HepG2 (cell line): ENCODE results near the gene PLPPR3. TPM values are rescaled to one million over a fixed set of nuclear protein-coding genes. Genes with fewer than 3 reads are reported as not detected.

ENCODE experiments used
- BCL3 ChIP-seq: sonication (generic); formaldehyde crosslinking; IDR thresholded peaks from 2 replicates; pipeline ENCODE4 v1.5.1; 2020; ENCODE audit warnings: mild to moderate bottlenecking, missing genetic modification reagents, moderate library complexity
- CAMTA2 ChIP-seq: sonication (generic); formaldehyde crosslinking; IDR thresholded peaks from 2 replicates; pipeline ENCODE4 v1.4.0; 2020; ENCODE audit warnings: mild to moderate bottlenecking, missing genetic modification reagents, borderline replicate concordance
- CHCHD3 ChIP-seq: sonication (generic); formaldehyde crosslinking; IDR thresholded peaks from 2 replicates; pipeline ENCODE4 v1.8.0; 2022; ENCODE audit warnings: mild to moderate bottlenecking, missing genetic modification reagents, moderate library complexity
- DZIP1 ChIP-seq: sonication (generic); formaldehyde crosslinking; IDR thresholded peaks from 2 replicates; pipeline ENCODE4 v1.5.0; 2020; ENCODE audit warnings: mild to moderate bottlenecking, missing genetic modification reagents
- FUBP1 ChIP-seq: sonication (generic); formaldehyde crosslinking; IDR thresholded peaks from 2 replicates; pipeline ENCODE4 v1.5.1; 2020; ENCODE audit warnings: missing genetic modification reagents, mild to moderate bottlenecking, borderline replicate concordance
- GPN1 ChIP-seq: sonication (generic); formaldehyde crosslinking; IDR thresholded peaks from 2 replicates; pipeline ENCODE4 v1.5.1; 2020; ENCODE audit warnings: missing genetic modification reagents, borderline replicate concordance
- LRRFIP1 ChIP-seq: sonication (generic); formaldehyde crosslinking; conservative IDR thresholded peaks from 2 replicates; pipeline ENCODE4 v1.4.0; 2020; ENCODE audit warnings: missing genetic modification reagents
- MIER3 ChIP-seq: IDR thresholded peaks from 2 replicates; pipeline ENCODE4 v1.6.1; 2016; ENCODE audit warnings: missing compliant biosample characterization, borderline replicate concordance
- NCOA1 ChIP-seq: sonication (generic); formaldehyde crosslinking; IDR thresholded peaks from 2 replicates; pipeline ENCODE4 v1.9.0; 2021; ENCODE audit warnings: missing genetic modification reagents
- RBM39 ChIP-seq: fragments of 200-400 bp; formaldehyde crosslinking; IDR thresholded peaks from one replicate; pipeline ENCODE4 v1.6.1; 2018; ENCODE audit warnings: antibody characterized with exemption, mild to moderate bottlenecking, low read depth, low read length; ENCODE audit not compliant: poor library complexity, severe bottlenecking
- SRF ChIP-seq: IDR thresholded peaks from 2 replicates; pipeline ENCODE4 v1.6.1; 2011; ENCODE audit warnings: mild to moderate bottlenecking, low read depth, low read length, moderate library complexity
- ZNF441 ChIP-seq: sonication (generic); formaldehyde crosslinking; IDR thresholded peaks from 2 replicates; pipeline ENCODE4 v1.7.0; 2021; ENCODE audit warnings: missing genetic modification reagents, borderline replicate concordance
- ZNF644 ChIP-seq: IDR thresholded peaks from 2 replicates; pipeline ENCODE4 v1.6.1; 2016; ENCODE audit warnings: low read depth
- ZNF660 ChIP-seq: sonication (generic); formaldehyde crosslinking; IDR thresholded peaks from 2 replicates; pipeline ENCODE4 v1.5.1; 2020; ENCODE audit warnings: mild to moderate bottlenecking, low read depth, missing genetic modification reagents, borderline replicate concordance
- polyA plus RNA-seq, 8 experiments: library from polyadenylated mRNA; depleted of rRNA in 3 of 8; stranded (reverse) in 7 of 8; unstranded in 1 of 8; fragments of >200 nt; fragmentation: Illumina TruSeq in 4 of 8; extraction: Trizol in 4 of 8; gene quantifications; 2 replicates each; pipeline versions ENCODE4 v1.2.1 to v1.2.3, GENCODE V29; 2011 to 2016; ENCODE audit warnings: low read depth in 4 of 8, missing spikeins in 1 of 8, mixed read lengths in 1 of 8; ENCODE audit not compliant: insufficient read depth in 1 of 8
- total RNA-seq, 5 experiments: library from RNA; depleted of rRNA; stranded (reverse); fragments of >200 nt; fragmentation: Illumina TruSeq; extraction: Trizol; gene quantifications; 2 replicates each; pipeline ENCODE4 v1.2.3, GENCODE V29; 2016; ENCODE audit warnings: low read depth in 1 of 5
- TF ChIP-seq, protein P1 (sequence below): sonication (generic); formaldehyde crosslinking; IDR thresholded peaks from 2 replicates; pipeline ENCODE4 v1.5.0; 2020; ENCODE audit warnings: missing genetic modification reagents, mild to moderate bottlenecking, borderline replicate concordance
- TF ChIP-seq, protein P2 (sequence below): fragments of 450-650 bp; IDR thresholded peaks from 2 replicates; pipeline ENCODE4 v1.6.1; 2016

PLPPR3 gene
- total and polyA plus RNA-seq, 2 of the 13 experiments (the other 11 are each of a cell fraction or from before 2014, with no cell fraction given), result 0.07 to 0.16 TPM

DNA sequence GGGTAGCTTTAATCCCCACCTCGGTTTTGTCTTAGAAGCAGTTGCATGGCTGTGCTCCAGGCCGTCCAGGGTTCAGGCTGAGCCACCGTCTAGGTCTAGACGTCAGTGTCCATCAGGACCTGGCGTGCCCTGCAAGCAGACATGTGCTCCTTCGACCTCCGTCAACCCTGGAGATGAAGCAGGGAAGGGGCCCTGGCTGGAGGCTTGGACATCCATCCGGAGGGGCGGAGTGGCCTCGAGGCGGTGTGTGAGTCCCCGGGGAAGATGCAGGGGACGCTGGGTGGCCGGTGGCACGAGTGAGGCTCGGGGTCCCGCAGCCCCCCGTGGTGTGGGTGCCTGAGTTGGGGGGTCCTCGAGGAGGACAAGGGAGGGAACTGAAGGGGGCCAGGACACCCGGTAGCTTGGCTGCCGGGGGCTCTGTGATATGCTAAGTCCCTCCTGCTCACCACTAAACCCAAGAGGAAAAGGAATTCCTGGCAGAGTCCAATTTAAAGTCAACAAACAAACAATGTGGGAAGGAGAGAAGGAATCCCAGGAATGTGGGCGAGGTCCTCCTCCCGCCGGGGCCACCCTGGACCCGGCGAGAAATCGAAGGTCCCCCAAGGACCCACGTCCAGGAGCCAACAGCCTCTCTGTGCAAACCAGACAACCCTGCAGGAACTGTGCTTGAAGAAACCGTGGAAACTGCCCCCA, 39.4 kb downstream of the PLPPR3 start (continued):
- TF ChIP-seq RBM39 (no peak), LRRFIP1 (CRISPR knock-in tag) (no peak), NCOA1 (CRISPR knock-in tag) (no peak), CHCHD3 (CRISPR knock-in tag) (no peak), MIER3 (CRISPR knock-in tag) (no peak), CAMTA2 (no peak), BCL3 (CRISPR knock-in tag) (peak; percentile 61; the same call in 1 of the 2 replicates), ZNF441 (CRISPR knock-in tag) (no peak), ZNF644 (no peak), ZNF660 (CRISPR knock-in tag) (no peak), GPN1 (no peak), FUBP1 (CRISPR knock-in tag) (no peak), SRF (no peak), DZIP1 (CRISPR knock-in tag) (no peak)
- TF ChIP-seq, protein P1, sequence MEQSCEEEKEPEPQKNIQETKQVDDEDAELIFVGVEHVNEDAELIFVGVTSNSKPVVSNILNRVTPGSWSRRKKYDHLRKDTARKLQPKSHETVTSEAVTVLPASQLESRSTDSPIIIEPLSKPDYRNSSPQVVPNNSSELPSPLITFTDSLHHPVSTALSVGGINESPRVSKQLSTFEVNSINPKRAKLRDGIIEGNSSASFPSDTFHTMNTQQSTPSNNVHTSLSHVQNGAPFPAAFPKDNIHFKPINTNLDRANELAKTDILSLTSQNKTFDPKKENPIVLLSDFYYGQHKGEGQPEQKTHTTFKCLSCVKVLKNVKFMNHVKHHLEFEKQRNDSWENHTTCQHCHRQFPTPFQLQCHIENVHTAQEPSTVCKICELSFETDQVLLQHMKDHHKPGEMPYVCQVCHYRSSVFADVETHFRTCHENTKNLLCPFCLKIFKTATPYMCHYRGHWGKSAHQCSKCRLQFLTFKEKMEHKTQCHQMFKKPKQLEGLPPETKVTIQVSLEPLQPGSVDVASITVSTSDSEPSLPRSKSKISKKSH (CRISPR knock-in tag), result no peak
- TF ChIP-seq, protein P2, sequence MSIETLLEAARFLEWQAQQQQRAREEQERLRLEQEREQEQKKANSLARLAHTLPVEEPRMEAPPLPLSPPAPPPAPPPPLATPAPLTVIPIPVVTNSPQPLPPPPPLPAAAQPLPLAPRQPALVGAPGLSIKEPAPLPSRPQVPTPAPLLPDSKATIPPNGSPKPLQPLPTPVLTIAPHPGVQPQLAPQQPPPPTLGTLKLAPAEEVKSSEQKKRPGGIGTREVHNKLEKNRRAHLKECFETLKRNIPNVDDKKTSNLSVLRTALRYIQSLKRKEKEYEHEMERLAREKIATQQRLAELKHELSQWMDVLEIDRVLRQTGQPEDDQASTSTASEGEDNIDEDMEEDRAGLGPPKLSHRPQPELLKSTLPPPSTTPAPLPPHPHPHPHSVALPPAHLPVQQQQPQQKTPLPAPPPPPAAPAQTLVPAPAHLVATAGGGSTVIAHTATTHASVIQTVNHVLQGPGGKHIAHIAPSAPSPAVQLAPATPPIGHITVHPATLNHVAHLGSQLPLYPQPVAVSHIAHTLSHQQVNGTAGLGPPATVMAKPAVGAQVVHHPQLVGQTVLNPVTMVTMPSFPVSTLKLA, result no peak
